GM12872 (cell line): ENCODE data around the gene CSRNP3.

Experiments used
- TF ChIP-seq, protein P1 (sequence below): IDR thresholded peaks from 3 replicates; pipeline ENCODE4 v1.5.1; 2011; ENCODE audit warnings: low read depth, mild to moderate bottlenecking, low read length, moderate library complexity; ENCODE audit not compliant: insufficient read depth

The CSRNP3 gene

DNA sequence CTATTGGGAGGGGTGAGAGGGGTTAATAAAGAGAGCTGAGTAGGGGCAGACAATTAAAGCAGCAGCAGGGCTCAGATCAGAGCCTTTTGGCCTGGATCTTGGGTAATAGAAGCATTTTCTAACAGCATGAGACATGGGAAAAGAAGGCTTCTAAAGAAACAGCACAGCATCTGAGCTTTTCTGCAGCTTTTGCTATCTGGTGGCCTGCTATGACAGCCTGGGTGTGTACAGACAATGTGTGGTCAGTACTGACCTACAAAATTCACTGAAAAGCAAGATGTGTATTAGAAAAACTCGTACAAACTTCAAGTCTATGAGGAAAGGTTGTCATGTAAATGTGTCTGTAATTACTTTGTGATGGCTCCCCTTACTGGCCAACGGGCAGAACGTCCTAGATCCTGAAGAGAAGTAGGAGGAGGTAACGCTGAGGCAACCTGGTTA, 229.0 kb downstream of the CSRNP3 start:
- TF ChIP-seq, protein P1, sequence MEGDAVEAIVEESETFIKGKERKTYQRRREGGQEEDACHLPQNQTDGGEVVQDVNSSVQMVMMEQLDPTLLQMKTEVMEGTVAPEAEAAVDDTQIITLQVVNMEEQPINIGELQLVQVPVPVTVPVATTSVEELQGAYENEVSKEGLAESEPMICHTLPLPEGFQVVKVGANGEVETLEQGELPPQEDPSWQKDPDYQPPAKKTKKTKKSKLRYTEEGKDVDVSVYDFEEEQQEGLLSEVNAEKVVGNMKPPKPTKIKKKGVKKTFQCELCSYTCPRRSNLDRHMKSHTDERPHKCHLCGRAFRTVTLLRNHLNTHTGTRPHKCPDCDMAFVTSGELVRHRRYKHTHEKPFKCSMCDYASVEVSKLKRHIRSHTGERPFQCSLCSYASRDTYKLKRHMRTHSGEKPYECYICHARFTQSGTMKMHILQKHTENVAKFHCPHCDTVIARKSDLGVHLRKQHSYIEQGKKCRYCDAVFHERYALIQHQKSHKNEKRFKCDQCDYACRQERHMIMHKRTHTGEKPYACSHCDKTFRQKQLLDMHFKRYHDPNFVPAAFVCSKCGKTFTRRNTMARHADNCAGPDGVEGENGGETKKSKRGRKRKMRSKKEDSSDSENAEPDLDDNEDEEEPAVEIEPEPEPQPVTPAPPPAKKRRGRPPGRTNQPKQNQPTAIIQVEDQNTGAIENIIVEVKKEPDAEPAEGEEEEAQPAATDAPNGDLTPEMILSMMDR = peak; percentile 55

DNA sequence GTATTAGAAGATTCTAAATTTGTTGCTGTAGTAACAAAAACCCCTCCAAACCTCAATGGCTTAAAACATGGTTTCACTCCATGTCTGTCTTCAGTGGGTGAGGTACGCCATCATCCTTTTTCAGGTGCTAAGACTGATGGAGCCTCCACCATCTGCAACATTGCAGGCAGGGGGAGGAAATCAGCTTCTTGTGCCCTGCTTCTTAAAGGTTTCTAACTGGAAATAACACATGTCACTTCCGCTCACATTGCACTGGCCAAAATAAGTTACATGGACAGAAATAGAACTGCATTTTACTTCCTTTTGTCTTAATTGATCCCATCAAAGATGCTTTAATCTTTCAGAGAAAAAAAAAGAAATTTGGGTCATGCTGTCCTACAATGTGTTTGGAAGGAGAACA, 230.4 kb downstream of the CSRNP3 start:
- TF ChIP-seq, protein P1 = no peak

DNA sequence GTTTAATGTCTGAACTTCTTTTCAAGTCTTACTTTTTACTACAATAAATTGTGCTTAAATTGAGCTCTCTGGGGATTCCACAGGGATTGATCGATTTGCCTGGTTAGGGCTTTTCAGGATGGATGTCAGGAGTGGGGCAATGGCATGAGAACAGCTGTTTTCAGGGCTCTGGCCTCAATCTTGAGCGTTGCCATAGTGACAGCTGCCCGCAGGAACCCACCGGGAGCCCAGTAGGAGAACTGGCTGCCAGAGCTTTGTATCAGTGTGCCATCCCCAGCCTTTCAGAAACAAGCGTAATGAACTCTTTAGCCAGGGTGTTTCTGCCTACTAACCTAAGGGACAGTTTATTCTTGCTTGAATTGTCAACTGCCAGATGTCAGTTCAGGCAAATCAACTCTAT, 231.0 kb downstream of the CSRNP3 start:
- TF ChIP-seq, protein P1 = no peak

DNA sequence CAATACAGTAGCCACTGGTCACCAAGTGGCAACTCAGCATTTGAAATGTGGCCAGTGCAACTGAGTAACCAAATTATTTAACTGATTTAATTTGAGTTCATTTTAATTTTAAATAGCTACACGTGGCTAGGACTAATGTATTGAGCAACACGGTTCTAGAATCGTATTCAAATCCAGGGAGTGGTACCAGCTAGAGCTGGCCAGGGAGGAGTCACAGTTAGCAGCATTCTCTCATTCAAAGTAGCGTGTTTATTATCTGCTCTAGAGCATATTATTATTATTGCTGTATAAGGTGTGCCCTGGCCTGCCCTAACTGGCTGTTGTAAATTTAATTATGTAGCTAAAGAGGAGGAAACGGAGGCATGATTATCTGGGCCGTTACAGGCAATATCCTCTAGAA, 231.6 kb downstream of the CSRNP3 start:
- TF ChIP-seq, protein P1 = no peak

DNA sequence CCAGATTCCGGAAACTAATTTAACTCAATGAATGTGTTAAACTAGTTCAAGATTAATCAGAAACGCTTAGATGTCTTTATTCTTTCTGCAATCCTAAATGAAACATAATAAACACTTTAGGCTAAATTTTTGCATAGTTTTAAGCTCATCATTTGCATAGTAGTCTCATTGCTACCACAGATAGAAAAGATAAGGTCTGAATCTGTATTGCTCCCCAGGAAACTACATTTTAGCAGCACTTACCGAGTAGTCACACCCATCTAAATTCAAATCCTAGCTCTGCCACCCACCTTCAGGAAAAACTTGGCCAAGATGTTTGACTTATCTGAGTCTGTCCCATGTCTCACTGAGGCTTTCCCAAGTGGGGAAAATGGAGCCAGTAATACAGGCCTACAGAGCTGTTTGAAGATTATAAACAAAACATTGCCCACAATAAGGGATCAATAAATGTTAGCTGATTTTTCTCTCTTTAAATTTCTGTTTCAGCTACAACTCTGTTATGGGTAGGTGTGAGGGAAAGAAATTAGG, 237.5 kb downstream of the CSRNP3 start:
- TF ChIP-seq, protein P1 = no peak

DNA sequence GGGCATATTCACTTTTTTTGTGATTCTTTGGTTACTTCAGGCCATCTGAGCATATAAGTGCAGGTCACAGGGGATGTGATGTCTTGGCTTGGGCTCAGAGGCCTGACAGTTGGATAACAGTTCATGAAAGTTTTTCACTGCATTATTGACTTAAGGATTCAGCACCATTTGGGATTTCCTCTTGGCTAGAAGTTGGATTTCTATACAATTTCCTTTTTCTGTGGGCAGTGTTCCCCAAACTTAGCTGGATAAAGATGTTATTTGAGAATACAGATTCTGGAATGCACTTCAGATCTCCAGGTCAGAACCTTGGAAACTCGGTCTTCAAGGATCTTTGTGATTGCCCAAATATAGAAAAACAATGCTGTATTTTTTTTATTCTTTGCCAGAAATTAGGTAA, 246.6 kb downstream of the CSRNP3 start:
- TF ChIP-seq, protein P1 = no peak

DNA sequence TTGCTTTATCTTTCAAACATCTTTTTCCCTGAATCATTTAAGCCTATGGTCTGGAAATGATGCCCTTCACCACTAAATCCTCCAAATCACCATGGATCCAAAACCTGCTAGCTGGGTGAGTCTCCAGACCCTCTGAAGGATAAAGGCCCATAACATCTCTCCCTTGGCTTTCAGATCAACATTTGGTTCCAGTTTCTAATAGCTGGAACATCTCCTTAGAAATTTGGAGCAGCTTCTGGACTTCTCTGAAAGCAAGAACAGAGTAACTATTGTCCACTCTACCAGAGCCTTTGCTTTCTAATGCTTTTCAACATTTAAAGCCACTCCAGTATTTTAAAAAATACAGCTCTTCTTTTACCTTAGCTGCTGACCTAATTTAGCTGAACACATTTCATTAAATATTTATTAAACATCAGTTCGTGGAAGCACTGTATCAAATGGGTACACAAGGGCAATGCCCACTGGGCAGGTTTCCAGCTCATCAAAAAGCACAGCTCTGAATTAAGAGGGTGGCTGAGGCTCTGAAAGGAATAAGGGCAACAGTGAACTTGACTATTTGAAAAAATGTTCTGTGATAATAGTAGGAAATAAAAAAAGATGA, 249.2 kb downstream of the CSRNP3 start:
- TF ChIP-seq, protein P1 = no peak
